Fibroblast of pulmonary artery (primary cell): ENCODE results near the gene ASTN2.

ENCODE experiments used
- DNase-seq: peaks from one replicate; pipeline ENCODE4 v3.0.0-alpha.2; 2010; ENCODE audit warnings: low read depth
- H3K4me3 ChIP-seq: replicated peaks from 2 replicates; pipeline ENCODE4 v1.5.1; 2011; ENCODE audit warnings: low read depth, mild to moderate bottlenecking, control low read depth, low read length, moderate library complexity
- CTCF ChIP-seq: IDR thresholded peaks from 2 replicates; pipeline ENCODE4 v1.5.1; 2011; ENCODE audit warnings: mild to moderate bottlenecking, control low read depth, low read length, inconsistent platforms; ENCODE audit errors: missing control alignments

The ASTN2 gene

DNA sequence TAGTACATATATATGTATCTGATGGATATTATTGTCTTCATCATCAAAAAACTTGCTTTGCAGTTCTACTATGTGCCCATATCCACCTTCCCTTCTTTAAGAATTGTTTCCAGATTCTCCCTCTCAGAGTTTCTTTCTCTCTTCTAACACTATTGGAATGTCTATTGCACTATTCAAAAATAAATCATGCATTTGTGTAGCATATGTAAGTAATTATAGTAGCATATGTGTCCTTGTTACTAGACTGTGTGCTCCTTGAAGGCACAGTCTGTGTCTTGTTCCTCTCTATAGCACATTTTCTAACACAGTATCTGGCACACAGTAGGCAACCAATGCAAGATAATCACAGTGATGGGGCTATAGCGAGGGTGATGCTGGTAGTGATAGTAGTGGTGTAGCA is 771.2 kb downstream of the ASTN2 start:
- no peak for TF ChIP-seq CTCF
- no peak for DNase-seq
- no peak overlapping the region for H3K4me3 ChIP-seq

- DNase-seq, result peak; percentile 36
- H3K4me3 ChIP-seq, result no peak overlapping the region
- no peak for TF ChIP-seq CTCF
Measured at GRCh38 chr9:116641292-116642059, 773.4 kb downstream of the ASTN2 start.

- DNase-seq, result peak; percentile 43
- TF ChIP-seq CTCF, result no peak
- H3K4me3 ChIP-seq, result no peak overlapping the region
Measured at GRCh38 chr9:116639251-116639741, 775.6 kb downstream of the ASTN2 start.

DNA sequence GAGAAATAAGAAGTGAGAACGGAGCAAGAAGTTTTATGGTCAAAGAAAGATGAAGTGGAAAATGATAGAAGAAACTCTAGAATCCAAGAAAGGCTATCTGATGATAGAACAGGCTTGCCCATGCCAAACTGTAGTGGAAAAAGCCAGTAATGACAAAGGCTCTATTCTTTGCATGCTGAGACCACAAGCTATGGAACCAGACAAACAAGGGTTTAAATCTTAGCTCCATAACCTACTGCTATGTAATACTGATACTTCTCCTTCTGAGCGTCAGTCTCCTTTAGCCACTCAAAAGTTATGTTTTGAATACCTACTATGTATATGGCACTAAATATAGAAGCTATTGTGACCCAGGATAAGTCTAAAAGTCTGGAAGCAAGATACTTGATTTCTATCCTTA is 778.9 kb downstream of the ASTN2 start:
- TF ChIP-seq CTCF, result no peak
- no peak overlapping the region for H3K4me3 ChIP-seq
- no peak for DNase-seq

DNA sequence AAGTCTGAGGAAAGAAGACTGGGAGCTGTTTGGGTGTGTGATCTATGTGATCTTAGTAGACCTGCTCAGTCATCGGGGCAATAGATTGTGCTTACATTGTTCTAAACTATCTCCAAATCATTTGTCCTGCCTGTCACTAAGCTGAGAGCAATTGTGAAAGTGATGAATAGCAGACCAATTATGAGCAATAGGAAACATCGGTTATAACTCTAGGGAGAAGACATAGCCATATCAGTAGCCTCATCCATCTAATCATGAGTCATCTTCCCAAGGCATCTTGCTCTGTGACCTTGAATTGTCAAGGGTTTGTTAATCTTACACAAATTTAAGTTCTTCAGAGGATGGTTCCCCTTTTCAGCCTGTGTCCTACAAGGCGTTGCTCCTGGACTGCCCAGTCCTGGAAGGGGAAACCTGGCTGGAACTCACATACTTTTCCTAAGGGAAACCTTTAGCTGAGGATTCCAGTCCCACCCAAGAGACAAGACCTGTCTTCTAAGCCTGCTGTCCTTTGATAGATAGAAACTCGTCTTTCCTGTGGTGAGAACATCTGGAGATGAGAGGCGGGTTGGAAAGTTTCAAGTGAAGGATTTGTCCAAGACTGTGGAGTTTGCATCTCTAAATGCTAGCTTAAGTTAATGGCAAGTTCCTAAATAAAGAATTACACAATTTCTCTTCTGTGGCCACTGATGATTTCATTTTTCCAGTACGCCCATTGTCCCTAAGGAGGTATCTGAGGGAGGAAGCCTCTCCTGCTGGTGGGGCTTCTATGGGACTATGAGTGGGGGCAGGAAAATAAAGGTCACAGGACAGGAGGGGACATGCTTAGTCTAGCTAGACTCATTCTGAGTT is 781.6 kb downstream of the ASTN2 start:
- no peak overlapping the region for H3K4me3 ChIP-seq
- DNase-seq, result peak; percentile 49
- no peak for TF ChIP-seq CTCF

- no peak for DNase-seq
- no peak overlapping the region for H3K4me3 ChIP-seq
- no peak for TF ChIP-seq CTCF
Measured at GRCh38 chr9:116629634-116630033, 785.2 kb downstream of the ASTN2 start.
